GM19099 (cell line): Measurements from ENCODE around the gene BMPR1B.

Source experiments
- POLR2A ChIP-seq: IDR thresholded peaks from 3 replicates; pipeline ENCODE4 v1.6.1; 2011; ENCODE audit warnings: low read depth; ENCODE audit not compliant: insufficient read length; ENCODE audit errors: extremely low read depth

BMPR1B gene

GRCh38 chr4:95093936-95094929, 336.5 kb downstream of the BMPR1B start:
- TF ChIP-seq POLR2A = no peak

GRCh38 chr4:95095348-95095974, 337.7 kb downstream of the BMPR1B start:
- TF ChIP-seq POLR2A = no peak

GRCh38 chr4:95102162-95102790, 344.5 kb downstream of the BMPR1B start:
- TF ChIP-seq POLR2A = no peak

- TF ChIP-seq POLR2A = no peak
Measured at GRCh38 chr4:95105112-95105511, 347.4 kb downstream of the BMPR1B start.

GRCh38 chr4:95105983-95106382, 348.2 kb downstream of the BMPR1B start:
- no peak for TF ChIP-seq POLR2A

- no peak for TF ChIP-seq POLR2A
Measured at GRCh38 chr4:95106408-95106928, 348.7 kb downstream of the BMPR1B start.

GRCh38 chr4:95107004-95107403, 349.2 kb downstream of the BMPR1B start:
- TF ChIP-seq POLR2A = no peak

GRCh38 chr4:95107635-95108034, 349.9 kb downstream of the BMPR1B start:
- no peak for TF ChIP-seq POLR2A

GRCh38 chr4:95108883-95109421, 351.2 kb downstream of the BMPR1B start:
- no peak for TF ChIP-seq POLR2A

- TF ChIP-seq POLR2A = no peak
Measured at GRCh38 chr4:95114521-95114920, 356.8 kb downstream of the BMPR1B start.

GRCh38 chr4:95118497-95118896, 360.7 kb downstream of the BMPR1B start:
- TF ChIP-seq POLR2A = no peak

GRCh38 chr4:95120456-95120855, 362.7 kb downstream of the BMPR1B start:
- no peak for TF ChIP-seq POLR2A

- TF ChIP-seq POLR2A = no peak
Measured at GRCh38 chr4:95122001-95122400, 364.2 kb downstream of the BMPR1B start.

- TF ChIP-seq POLR2A = no peak
Measured at GRCh38 chr4:95124906-95125504, 367.2 kb downstream of the BMPR1B start.

GRCh38 chr4:95129031-95129430, 371.3 kb downstream of the BMPR1B start:
- no peak for TF ChIP-seq POLR2A
